Aortic smooth muscle cell (primary cell): Measurements from ENCODE around the gene GRAMD1B. TPM values are rescaled to one million over a fixed set of nuclear protein-coding genes. Genes with fewer than 3 reads are reported as not detected.

ENCODE experiments used
- total RNA-seq: library from RNA; depleted of rRNA; stranded (reverse); fragments of >200 nt; gene quantifications from 2 replicates; pipeline ENCODE4 v1.2.3, GENCODE V29; 2014

GRAMD1B gene
- 5.0 and 7.9 TPM in 2 replicates for total RNA-seq

GRCh38 chr11:123429913-123430720, at the start of gene GRAMD1B:
Gene GRAMD1B, plus strand, starts transcription at chr11:123430269. Its CDS starts 524 bp downstream, at chr11:123430793.

GRCh38 chr11:123654566-123655081, 224.6 kb downstream of the GRAMD1B start, which contains the start of gene SCN3B:
Gene SCN3B, minus strand, starts transcription at chr11:123654624. Its CDS starts 823 bp downstream, at chr11:123653801.

Other genes with a start within 250 kb of the GRAMD1B start
- 146 and 169 TPM in 2 replicates for gene CLMP, start 235.0 kb upstream of the GRAMD1B start, total RNA-seq
- 0.13 and 0.25 TPM in 2 replicates for gene SCN3B, start 224.4 kb downstream of the GRAMD1B start, total RNA-seq